Right lobe of liver (tissue), 4 donors: Measurements from ENCODE around the gene CDH4.

Experiments
- CTCF ChIP-seq, 4 donors: fragments of 200-600 bp in 3 of 4; fragments of 450-650 bp in 1 of 4; IDR thresholded peaks; one replicate each; pipeline versions ENCODE4 v1.5.1 to v1.8.0; 2016 to 2022; ENCODE audit warnings: antibody characterized with exemption in 4 of 4, mild to moderate bottlenecking in 2 of 4
- POLR2A ChIP-seq: fragments of 450-650 bp; IDR thresholded peaks from one replicate; pipeline ENCODE4 v1.6.1; 2017; ENCODE audit warnings: antibody characterized with exemption, mild to moderate bottlenecking
- donor health status: DM: no; HTN: no; CAD: no.
- donor health status: DM: no; HTN: no; CAD: no.
- donor health status: DM: no; HTN: yes; CAD: no.

GRCh38 chr20:61904456-61904855 lies 652.4 kb downstream of the CDH4 start:
- no peak for TF ChIP-seq POLR2A
- TF ChIP-seq CTCF (IDR thresholded peaks at IDR 0.05): no peak
